Measurements from ENCODE around the gene FAM53B.
"Not testable (repeated sequence)": the region's sequence is repeated elsewhere in the genome, so short reads cannot be mapped to it uniquely, and the experiment has no call there.

Gene FAM53B, protein sequence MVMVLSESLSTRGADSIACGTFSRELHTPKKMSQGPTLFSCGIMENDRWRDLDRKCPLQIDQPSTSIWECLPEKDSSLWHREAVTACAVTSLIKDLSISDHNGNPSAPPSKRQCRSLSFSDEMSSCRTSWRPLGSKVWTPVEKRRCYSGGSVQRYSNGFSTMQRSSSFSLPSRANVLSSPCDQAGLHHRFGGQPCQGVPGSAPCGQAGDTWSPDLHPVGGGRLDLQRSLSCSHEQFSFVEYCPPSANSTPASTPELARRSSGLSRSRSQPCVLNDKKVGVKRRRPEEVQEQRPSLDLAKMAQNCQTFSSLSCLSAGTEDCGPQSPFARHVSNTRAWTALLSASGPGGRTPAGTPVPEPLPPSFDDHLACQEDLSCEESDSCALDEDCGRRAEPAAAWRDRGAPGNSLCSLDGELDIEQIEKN

DNA sequence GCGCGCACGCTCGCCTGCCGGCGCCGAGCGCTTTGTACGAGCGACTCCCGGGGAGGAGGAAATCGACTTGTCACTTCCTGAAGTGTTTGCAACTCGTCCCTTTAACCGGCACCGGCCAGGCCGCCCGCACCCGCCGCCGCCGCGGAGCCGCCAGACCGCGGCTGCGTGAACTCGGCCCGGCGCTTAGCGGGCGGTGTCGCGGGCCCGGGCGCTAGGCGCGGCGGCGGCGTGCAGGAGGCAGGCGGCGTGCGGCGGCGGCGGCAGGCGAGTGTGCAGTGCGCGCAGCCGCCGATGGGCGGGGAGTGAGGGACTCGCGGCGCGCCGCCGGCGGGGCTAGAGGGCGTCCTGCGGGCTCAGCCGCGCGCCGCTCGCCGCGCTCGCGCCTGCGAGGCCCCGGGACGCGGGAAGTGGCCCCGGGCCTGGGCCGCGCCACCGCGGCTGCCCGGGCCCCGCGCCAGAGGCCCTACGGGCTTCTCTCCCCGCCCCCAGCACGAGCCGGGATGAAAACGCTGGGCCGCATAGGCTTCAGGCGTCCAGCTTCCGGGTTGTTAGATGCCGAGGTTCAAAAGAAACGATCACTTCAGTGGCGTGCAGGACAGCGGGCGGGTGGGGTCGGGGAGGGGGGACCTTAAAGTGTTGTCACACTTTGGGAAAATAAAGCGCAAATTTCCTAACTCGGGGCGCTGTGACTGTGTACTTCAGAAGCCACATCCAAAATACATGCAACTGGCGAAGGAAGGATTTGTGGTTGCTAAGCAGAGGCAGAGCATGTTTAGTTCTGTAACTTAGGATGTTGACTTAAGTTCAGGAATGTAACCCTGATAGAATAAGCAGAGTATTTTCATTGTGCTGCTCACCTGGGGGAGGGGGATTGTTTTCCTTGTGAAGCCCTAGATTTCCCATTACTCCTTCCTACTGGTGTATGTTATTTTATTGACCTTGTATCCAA lies at the start of gene FAM53B:
FAM53B (minus strand) TSS at position 277 of the 949 bp plus-strand sequence. CDS start 37,665 bp downstream, outside the sequence.
- DNase-seq (ENCODE audit: low read depth), result no peak
- TF ChIP-seq, protein P1, sequence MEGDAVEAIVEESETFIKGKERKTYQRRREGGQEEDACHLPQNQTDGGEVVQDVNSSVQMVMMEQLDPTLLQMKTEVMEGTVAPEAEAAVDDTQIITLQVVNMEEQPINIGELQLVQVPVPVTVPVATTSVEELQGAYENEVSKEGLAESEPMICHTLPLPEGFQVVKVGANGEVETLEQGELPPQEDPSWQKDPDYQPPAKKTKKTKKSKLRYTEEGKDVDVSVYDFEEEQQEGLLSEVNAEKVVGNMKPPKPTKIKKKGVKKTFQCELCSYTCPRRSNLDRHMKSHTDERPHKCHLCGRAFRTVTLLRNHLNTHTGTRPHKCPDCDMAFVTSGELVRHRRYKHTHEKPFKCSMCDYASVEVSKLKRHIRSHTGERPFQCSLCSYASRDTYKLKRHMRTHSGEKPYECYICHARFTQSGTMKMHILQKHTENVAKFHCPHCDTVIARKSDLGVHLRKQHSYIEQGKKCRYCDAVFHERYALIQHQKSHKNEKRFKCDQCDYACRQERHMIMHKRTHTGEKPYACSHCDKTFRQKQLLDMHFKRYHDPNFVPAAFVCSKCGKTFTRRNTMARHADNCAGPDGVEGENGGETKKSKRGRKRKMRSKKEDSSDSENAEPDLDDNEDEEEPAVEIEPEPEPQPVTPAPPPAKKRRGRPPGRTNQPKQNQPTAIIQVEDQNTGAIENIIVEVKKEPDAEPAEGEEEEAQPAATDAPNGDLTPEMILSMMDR (IDR thresholded peaks at IDR 0.05; ENCODE audit: control insufficient read depth, extremely low read depth, insufficient read depth), result 0 out of 2 replicates have a peak, but pooled peaks have one; percentile 12
- H3K4me3 ChIP-seq (ENCODE audit: low read depth, low read length), result peak within 1 kb of the TSS; percentile 71

DNA sequence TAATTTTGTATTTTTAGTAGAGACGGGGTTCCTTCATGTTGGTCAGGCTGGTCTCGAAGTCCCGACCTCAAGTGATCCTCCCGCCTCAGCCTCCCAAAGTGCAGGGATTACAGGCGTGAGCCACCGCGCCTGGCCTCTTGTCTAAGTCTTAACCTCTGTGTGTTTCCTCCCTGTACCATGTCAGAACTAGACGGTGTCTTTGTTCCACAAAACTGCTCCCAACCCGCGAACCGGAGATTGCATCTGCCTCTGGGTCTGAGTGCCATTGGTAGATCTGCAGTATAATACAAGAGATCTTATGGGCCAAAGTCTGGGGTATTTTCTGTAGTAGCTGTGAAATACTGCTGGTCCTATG lies 48.8 kb upstream of the FAM53B start:
- no peak for DNase-seq (ENCODE audit: low read depth)
- TF ChIP-seq, protein P1 (IDR thresholded peaks at IDR 0.05; ENCODE audit: control insufficient read depth, extremely low read depth, insufficient read depth), result no peak
- H3K4me3 ChIP-seq (ENCODE audit: low read depth, low read length), result no peak overlapping the region

DNA sequence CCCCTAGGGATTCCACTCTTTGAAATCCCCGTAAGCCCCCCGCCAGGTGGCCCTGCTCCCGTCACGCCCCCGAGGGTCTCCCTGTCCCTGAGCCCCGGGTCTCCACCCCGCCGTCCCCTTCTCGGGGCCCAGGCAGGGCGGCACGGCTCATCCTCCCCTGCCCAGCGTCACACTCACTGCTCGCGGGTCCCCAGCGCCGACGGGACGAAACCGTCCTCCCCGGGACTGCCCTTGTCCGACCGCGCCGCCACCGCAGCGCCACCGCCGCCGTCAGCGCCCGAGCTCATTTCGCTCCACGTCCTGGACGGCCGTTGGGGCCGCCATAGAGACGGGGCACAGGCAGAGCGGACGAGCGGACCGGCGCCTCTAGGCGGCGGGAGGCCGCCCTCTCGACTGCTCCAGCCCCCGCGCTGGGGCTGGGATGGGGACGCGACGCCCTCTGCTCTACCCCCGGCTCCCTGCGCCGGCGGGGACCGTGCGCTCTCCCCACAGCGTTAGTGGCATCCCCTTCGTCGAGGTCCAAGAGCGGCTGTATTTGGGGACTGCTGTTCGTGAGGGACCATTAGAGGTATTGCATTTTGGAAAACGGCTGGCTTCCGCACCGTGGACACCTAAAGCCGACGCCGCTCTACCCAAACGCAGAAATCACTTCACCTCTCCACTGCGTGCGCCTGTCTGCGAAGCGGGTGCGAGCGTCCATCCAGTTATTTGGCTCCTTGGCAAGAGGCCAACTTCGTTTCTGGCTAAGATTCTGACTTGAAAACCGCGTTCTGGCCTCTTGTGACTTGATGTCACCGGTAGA lies 47.6 kb upstream of the FAM53B start, which contains the start of gene EEF1AKMT2:
EEF1AKMT2 (minus strand) TSS at position 341 of the 802 bp plus-strand sequence; CDS start at position 287, 54 bp downstream.
- DNase-seq (ENCODE audit: low read depth), result peak; percentile 60
- TF ChIP-seq, protein P1 (IDR thresholded peaks at IDR 0.05; ENCODE audit: control insufficient read depth, extremely low read depth, insufficient read depth), result peak; percentile 44; the same call in 1 of the 2 replicates
- peak within 1 kb of the TSS; percentile 88 for H3K4me3 ChIP-seq (ENCODE audit: low read depth, low read length)

DNA sequence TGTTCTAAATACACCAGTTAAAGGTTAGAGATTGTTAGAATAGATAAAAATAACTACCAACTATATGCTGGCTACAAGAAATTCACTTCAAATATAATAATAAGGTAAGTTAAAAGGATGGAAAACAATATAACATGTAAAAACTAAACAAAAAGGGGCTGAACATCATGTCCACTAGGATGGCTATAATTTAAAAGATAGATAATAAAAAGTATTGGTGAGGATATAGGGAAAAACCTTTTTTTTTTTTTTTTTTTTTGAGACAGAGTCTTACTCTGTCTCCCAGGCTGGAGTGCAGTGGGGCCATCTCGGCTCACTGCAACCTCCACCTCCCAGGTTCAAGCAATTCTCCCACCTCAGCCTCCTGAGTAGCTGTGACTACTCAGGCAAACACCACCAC lies 38.7 kb upstream of the FAM53B start:
- not testable (repeated sequence) for H3K4me3 ChIP-seq (ENCODE audit: low read depth, low read length); DNase-seq (ENCODE audit: low read depth)

DNA sequence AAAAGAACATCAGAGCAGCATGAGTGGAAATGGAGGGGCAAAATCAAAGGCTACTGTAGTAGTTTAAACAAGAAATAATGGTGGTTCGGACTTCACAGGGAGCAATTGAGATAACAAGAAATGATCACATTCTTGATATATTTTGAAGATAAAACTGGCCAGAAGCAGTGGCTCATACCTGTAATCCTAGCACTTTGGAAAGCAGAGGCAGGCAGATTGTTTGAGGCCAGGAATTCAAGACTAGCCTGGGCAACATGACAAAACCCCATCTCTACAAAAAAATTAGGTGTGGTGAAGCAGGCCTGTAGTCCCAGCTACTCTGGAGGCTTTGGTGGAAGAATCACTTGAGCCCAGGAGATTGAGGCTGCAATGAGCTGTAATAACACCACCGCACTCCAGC lies 24.6 kb upstream of the FAM53B start:
- no peak overlapping the region for H3K4me3 ChIP-seq (ENCODE audit: low read depth, low read length)
- no peak for DNase-seq (ENCODE audit: low read depth)
- TF ChIP-seq, protein P1 (IDR thresholded peaks at IDR 0.05; ENCODE audit: control insufficient read depth, extremely low read depth, insufficient read depth), result no peak

DNA sequence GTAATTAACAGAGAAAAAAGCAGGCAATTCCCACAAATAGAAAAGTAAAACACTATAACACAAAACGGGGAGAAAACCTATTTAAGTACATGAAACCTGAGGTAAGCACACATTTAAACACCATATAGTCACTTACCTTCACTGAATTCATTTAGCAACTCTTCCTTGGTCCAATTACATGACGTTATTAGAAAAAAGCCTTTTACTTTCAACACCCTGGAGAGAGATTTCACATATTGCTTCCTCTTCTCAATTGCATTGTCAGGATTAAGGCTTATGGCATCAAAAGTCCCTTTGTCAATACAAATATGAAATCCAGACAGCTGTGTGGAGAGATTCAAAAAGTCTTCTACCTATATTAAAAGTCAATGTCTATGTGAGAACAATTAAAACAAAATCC lies 21.1 kb upstream of the FAM53B start:
- H3K4me3 ChIP-seq (ENCODE audit: low read depth, low read length), result no peak overlapping the region
- DNase-seq (ENCODE audit: low read depth), result no peak
- TF ChIP-seq, protein P1 (IDR thresholded peaks at IDR 0.05; ENCODE audit: control insufficient read depth, extremely low read depth, insufficient read depth), result no peak

Data from LNCaP clone FGC (cell line).